ENCODE measurements around the gene ZFTA. TPM values are rescaled to one million over a fixed set of nuclear protein-coding genes. Genes with fewer than 3 reads are reported as not detected.

Gene ZFTA
- polyA plus RNA-seq, 2 of the 4 experiments (the other 2 are of a cell fraction), result 3.0 to 6.6 TPM

DNA sequence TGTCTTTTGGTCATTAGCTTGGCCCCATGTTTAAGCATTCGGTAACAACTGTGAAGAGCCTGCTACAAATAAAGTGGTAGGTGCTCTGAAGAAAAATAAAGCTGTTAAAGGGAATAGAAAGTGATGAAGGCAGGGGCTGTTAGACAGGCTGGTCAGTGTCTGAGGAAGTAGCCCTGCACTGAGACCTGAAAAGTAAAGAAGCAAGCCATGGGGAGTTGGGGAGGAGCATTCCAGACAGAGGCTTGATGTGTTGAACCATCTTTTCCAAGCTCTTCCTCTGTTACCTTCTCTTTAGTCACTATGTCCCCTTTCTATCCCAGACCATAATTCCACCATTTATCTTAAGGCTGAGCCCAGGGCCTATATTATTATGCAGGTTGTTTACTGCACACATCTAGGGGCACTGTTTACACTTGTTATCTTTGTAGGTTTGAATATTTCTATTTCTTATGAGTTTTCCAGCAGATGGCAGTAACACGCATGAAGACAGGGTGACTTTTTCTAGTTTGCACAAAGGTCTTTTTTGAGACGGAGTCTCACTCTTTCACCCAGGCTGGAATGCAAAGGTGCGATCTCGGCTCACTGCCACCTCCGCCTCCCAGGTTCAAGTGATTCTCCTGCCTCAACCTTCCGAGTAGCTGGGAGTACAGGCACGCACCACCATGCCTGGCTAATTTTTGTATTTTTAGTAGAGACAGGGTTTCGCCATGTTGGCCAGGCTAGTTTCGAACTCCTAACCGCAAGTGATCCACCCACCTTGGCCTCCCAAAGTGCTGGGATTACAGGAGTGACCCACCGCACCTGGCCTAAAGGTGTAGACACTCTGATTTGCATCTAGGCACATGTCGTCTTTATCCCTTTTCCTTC, 23.0 kb downstream of the ZFTA start:
- H3K9me3 ChIP-seq, result no peaks in the 10 kb centered on the region
- no peak overlapping the region for H3K27ac ChIP-seq
- 88% methylated on average over 13 of the region's 13 CpGs for WGBS (ENCODE audit: missing lambda C conversion rate)
- ATAC-seq (peak; percentile 64 to 78; a peak in 5 of 6 replicates), FAIRE-seq (no peak), DNase-seq (ENCODE audit: low read depth in 1 of 2, low spot score in 1 of 2) (no peak)
- ChIA-PET POLR2A (no interaction called here), CTCF (interaction anchor here (0.6 to 2.7 kb wide), 10 partner anchors 9 to 692 kb away, joined by 3 to 13 read pairs (median 4); partner anchors contain the start of genes ATL3 and ZFTA)
- H3K4me3 ChIP-seq, result no peak overlapping the region
- no peak overlapping the region for H3K4me2 ChIP-seq
- TF ChIP-seq ZNF302 (CRISPR knock-in tag; IDR thresholded peaks at IDR 0.05) (no peak), PBX3 (IDR thresholded peaks at IDR 0.05) (no peak), EHMT2 (IDR thresholded peaks at IDR 0.05; ENCODE audit: low read depth) (no peak), RAD21 (conservative IDR thresholded peaks at IDR 0.05 in 1 of 2, IDR thresholded peaks at IDR 0.05 in 1 of 2) (peak in 1 of 2 experiments; percentile 40; a peak in 2 of 5 replicates), FOXS1 (CRISPR knock-in tag; IDR thresholded peaks at IDR 0.05) (no peak), CTCF (IDR thresholded peaks at IDR 0.05) (peak; percentile 42)
- no peaks in the 10 kb centered on the region for H3K4me1 ChIP-seq

DNA sequence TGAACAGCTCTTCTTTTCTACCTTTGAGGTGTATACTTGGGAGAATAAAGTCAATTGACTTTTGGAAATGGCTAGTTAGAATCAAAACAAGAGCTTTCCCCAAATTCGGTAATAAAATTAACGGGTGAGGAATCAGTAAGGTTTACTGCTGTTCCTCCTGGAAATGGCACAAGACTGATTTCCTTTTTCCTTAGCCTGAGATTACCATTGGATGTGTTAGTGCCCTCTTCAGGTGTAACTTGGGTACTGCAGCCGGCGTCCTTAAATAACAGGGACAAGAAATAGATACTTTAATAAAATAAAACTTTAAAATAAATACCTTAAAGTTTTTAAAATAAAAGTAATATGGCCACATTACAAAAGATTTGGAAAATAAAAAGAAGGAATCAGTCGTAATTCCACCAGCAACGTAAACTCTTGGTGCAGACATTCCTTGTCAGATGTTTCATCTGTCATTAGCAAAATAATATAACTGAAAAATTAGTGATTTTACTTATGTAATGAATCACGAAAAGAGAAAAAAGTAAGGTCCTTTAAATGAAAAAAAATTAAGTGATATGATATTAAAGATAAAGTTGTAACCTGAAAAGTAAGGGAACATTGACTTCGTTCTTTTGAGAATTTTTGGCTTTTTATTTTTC, 29.7 kb downstream of the ZFTA start:
- 15% methylated on average over 8 of the region's 8 CpGs for WGBS (ENCODE audit: missing lambda C conversion rate)
- peaks cover 5% of the 10 kb centered on the region; the same call in 1 of the 3 replicates for H3K4me1 ChIP-seq
- POLR2A ChIA-PET, result interaction anchor here (0.5 kb wide), 1 partner anchor 55 kb away, joined by 4 read pairs; no protein-coding TSS in a partner anchor
- H3K27ac ChIP-seq, result no peak overlapping the region
- no peaks in the 10 kb centered on the region for H3K9me3 ChIP-seq
- H3K4me2 ChIP-seq, result peak overlapping the region; percentile 31; the same call in 2 of the 3 replicates
- peak; percentile 36 for FAIRE-seq
- TF ChIP-seq POLR2AphosphoS2 (conservative IDR thresholded peaks at IDR 0.05; ENCODE audit: low read length) (no peak), JUN (IDR thresholded peaks at IDR 0.05) (no peak), HEYL (CRISPR knock-in tag; IDR thresholded peaks at IDR 0.05) (no peak), ZSCAN20 (CRISPR knock-in tag; IDR thresholded peaks at IDR 0.05) (no peak), HOXA7 (CRISPR knock-in tag; IDR thresholded peaks at IDR 0.05) (no peak), RARB (CRISPR knock-in tag; IDR thresholded peaks at IDR 0.05) (no peak), NPAS2 (CRISPR knock-in tag; IDR thresholded peaks at IDR 0.05; ENCODE audit: borderline replicate concordance) (no peak), CTCF (IDR thresholded peaks at IDR 0.05) (peak; percentile 90), BCL3 (IDR thresholded peaks at IDR 0.05) (no peak), SMC3 (IDR thresholded peaks at IDR 0.05) (peak; percentile 80), RAD21 (conservative IDR thresholded peaks at IDR 0.05 in 1 of 2, IDR thresholded peaks at IDR 0.05 in 1 of 2) (peak; percentile 71 to 81), PHF8 (IDR thresholded peaks at IDR 0.05; ENCODE audit: borderline replicate concordance, low read depth) (no peak), KDM5A (IDR thresholded peaks at IDR 0.05) (no peak), EP300 (IDR thresholded peaks at IDR 0.05) (no peak), EHMT2 (IDR thresholded peaks at IDR 0.05; ENCODE audit: low read depth) (no peak), NFE2L2 (conservative IDR thresholded peaks at IDR 0.05; ENCODE audit: low read length) (no peak), SREBF2 (IDR thresholded peaks at IDR 0.05) (no peak), HMGXB4 (CRISPR knock-in tag; IDR thresholded peaks at IDR 0.05; ENCODE audit: borderline replicate concordance) (no peak), ZFP36 (IDR thresholded peaks at IDR 0.05; ENCODE audit: borderline replicate concordance, partially characterized antibody) (no peak)
- TF ChIP-seq, protein P1, sequence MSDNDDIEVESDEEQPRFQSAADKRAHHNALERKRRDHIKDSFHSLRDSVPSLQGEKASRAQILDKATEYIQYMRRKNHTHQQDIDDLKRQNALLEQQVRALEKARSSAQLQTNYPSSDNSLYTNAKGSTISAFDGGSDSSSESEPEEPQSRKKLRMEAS (IDR thresholded peaks at IDR 0.05), result no peak
- peak; percentile 50 to 75; a peak in 4 of 6 replicates for ATAC-seq
- CTCF ChIA-PET, result interaction anchor here (0.5 to 3.2 kb wide), 39 partner anchors 8 to 477 kb away, joined by 3 to 19 read pairs (median 3); partner anchors contain the start of genes ATL3 and RTN3
- no peak overlapping the region for H3K4me3 ChIP-seq
- peak; percentile 35 to 83 for DNase-seq (ENCODE audit: low read depth in 1 of 2, low spot score in 1 of 2)
